PFSK-1 (cell line): ENCODE data around the gene RTN1.

Source experiments
- POLR2AphosphoS5 ChIP-seq: IDR thresholded peaks from 2 replicates; pipeline ENCODE4 v1.6.1; 2012; ENCODE audit warnings: low read depth, mild to moderate bottlenecking, control low read depth, low read length, moderate library complexity
- REST ChIP-seq, 2 experiments: IDR thresholded peaks; 2 replicates each; pipeline versions ENCODE4 v1.6.1 to v1.8.0; 2011 to 2012; ENCODE audit warnings: low read depth in 2 of 2, low read length in 2 of 2, control low read depth in 1 of 2, inconsistent platforms in 1 of 2, mild to moderate bottlenecking in 1 of 2, moderate library complexity in 1 of 2; ENCODE audit not compliant: insufficient read depth in 1 of 2
- SIN3A ChIP-seq: IDR thresholded peaks from 2 replicates; pipeline ENCODE4 v1.6.1; 2012; ENCODE audit warnings: mild to moderate bottlenecking, low read length, moderate library complexity, borderline replicate concordance; ENCODE audit not compliant: insufficient read depth
- TAF1 ChIP-seq: IDR thresholded peaks from 2 replicates; pipeline ENCODE4 v1.6.1; 2012; ENCODE audit warnings: low read length, control low read depth, borderline replicate concordance; ENCODE audit not compliant: insufficient read depth

GRCh38 chr14:59634617-59635016 is 236.0 kb downstream of the RTN1 start:
- TF ChIP-seq SIN3A, result no peak
- no peak for TF ChIP-seq POLR2AphosphoS5
- no peak for TF ChIP-seq REST (IDR thresholded peaks at IDR 0.05; ENCODE audit: insufficient read depth in 1 of 2, low read depth in 2 of 2, low read length in 2 of 2)
- no peak for TF ChIP-seq TAF1
